HK-2 (cell line): Measurements from ENCODE around the gene YBX2.

Experiments
- DNase-seq: peaks from one replicate; pipeline ENCODE4 v3.0.0-alpha.2; 2018; ENCODE audit not compliant: unreplicated experiment

The YBX2 gene

GRCh38 chr17:7323731-7324437, 29.4 kb upstream of the YBX2 start:
- no peak for DNase-seq

GRCh38 chr17:7322520-7323194, 28.2 kb upstream of the YBX2 start:
- DNase-seq: no peak

GRCh38 chr17:7321466-7321865, 27.0 kb upstream of the YBX2 start:
- DNase-seq: no peak

GRCh38 chr17:7318121-7318860, 23.9 kb upstream of the YBX2 start:
- no peak for DNase-seq

GRCh38 chr17:7317161-7317803, 22.8 kb upstream of the YBX2 start:
- DNase-seq: no peak

- peak; percentile 15 for DNase-seq
Measured at GRCh38 chr17:7315570-7316235, 21.3 kb upstream of the YBX2 start.

- peak; percentile 90 for DNase-seq
Measured at GRCh38 chr17:7314719-7315569, 20.5 kb upstream of the YBX2 start, which contains the start of gene GPS2. GPS2 (minus strand) TSS chr17:7315360; CDS start chr17:7315052, 308 bp downstream.

- peak; percentile 42 for DNase-seq
Measured at GRCh38 chr17:7313890-7314718, 19.7 kb upstream of the YBX2 start.

- peak; percentile 39 for DNase-seq
Measured at GRCh38 chr17:7313088-7313889, 18.9 kb upstream of the YBX2 start.

- DNase-seq: no peak
Measured at GRCh38 chr17:7312432-7313087, 18.1 kb upstream of the YBX2 start.

- DNase-seq: no peak
Measured at GRCh38 chr17:7311110-7311705, 16.8 kb upstream of the YBX2 start.

GRCh38 chr17:7309628-7310027, 15.2 kb upstream of the YBX2 start:
- no peak for DNase-seq

GRCh38 chr17:7308625-7309433, 14.4 kb upstream of the YBX2 start:
- peak; percentile 76 for DNase-seq

GRCh38 chr17:7307686-7308624, 13.5 kb upstream of the YBX2 start:
- peak; percentile 41 for DNase-seq

GRCh38 chr17:7306911-7307685, 12.7 kb upstream of the YBX2 start, which contains the start of gene EIF5A:
EIF5A (plus strand) TSS chr17:7307628; CDS start chr17:7309636, 2,008 bp downstream.
- peak; percentile 100 for DNase-seq
